A549 (cell line): ENCODE data around the gene ACOX1. TPM values are rescaled to one million over a fixed set of nuclear protein-coding genes. Genes with fewer than 3 reads are reported as not detected.

Experiments
- ATAC-seq, 2 experiments: fragments of 200-7000 bp in 1 of 2; fragments of >200 bp in 1 of 2; cut with Nextera tagmentation in 1 of 2; cut with Tn5 transposase in 1 of 2; 3 replicates each; pipeline versions ENCODE4 v1.8.0 to v1.9.1; 2018 to 2020; ENCODE audit warnings: mild to moderate bottlenecking in 1 of 2, moderate library complexity in 1 of 2
- CTCF ChIA-PET: fragments of 300-600 bp; sonication (Branson Sonifier 250); formaldehyde crosslinking; extraction: SDS; loops from one replicate; lab custom pipeline; 2021; ENCODE audit warnings: antibody characterized with exemption, inconsistent platforms; lab: Yijun Ruan, JAX
- POLR2A ChIA-PET: fragments of 350-600 bp; formaldehyde crosslinking; extraction: SDS; loops from one replicate; lab custom pipeline; 2021; ENCODE audit warnings: antibody characterized with exemption, inconsistent platforms; lab: Yijun Ruan, JAX
- DNase-seq, 2 experiments: peaks; one replicate each; pipeline versions ENCODE4 v3.0.0 to v3.0.0-alpha.2; 2011 to 2016; ENCODE audit warnings: low read depth in 1 of 2, low spot score in 1 of 2
- FAIRE-seq: peaks from 2 replicates; lab custom pipeline; 2011; peaks lifted over from hg19 to GRCh38; lab: Jason Lieb, UNC
- H3K27ac ChIP-seq, 2 experiments: fragments of >200 bp; sonication (Bioruptor Twin); formaldehyde crosslinking; 3 replicates each; pipeline ENCODE4 v1.5.1; 2016 to 2017
- H3K4me1 ChIP-seq: fragments of >200 bp; sonication (Bioruptor Twin); formaldehyde crosslinking; 3 replicates; pipeline ENCODE4 v1.6.1; 2016
- H3K4me2 ChIP-seq: fragments of >200 bp; sonication (Bioruptor Twin); formaldehyde crosslinking; 3 replicates; pipeline ENCODE4 v1.6.1; 2016
- H3K4me3 ChIP-seq: fragments of >200 bp; sonication (Bioruptor Twin); formaldehyde crosslinking; 3 replicates; pipeline ENCODE4 v1.5.1; 2016
- H3K9me3 ChIP-seq: fragments of >200 bp; sonication (Bioruptor Twin); formaldehyde crosslinking; 3 replicates; pipeline ENCODE4 v1.6.1; 2016
- ATOH8 ChIP-seq: fragments of 250-450 bp; sonication (Bioruptor Pico); IDR thresholded peaks from 2 replicates; pipeline ENCODE4 v1.5.0; 2020; ENCODE audit warnings: low read depth, mild to moderate bottlenecking, moderate library complexity
- CBX2 ChIP-seq: fragments of 200-600 bp; sonication (generic); IDR thresholded peaks from 2 replicates; pipeline ENCODE4 v1.6.1; 2016; ENCODE audit warnings: low read depth, mild to moderate bottlenecking, borderline replicate concordance
- CBX8 ChIP-seq: fragments of 200-600 bp; sonication (generic); IDR thresholded peaks from 2 replicates; pipeline ENCODE4 v1.6.1; 2016
- CEBPB ChIP-seq, 2 experiments: fragments of >200 bp in 1 of 2; sonication (Bioruptor Twin) in 1 of 2; formaldehyde crosslinking in 1 of 2; IDR thresholded peaks; 2 replicates each; pipeline ENCODE4 v1.6.1; 2012 to 2016
- CHD4 ChIP-seq: fragments of 200-600 bp; sonication (generic); IDR thresholded peaks from 2 replicates; pipeline ENCODE4 v1.6.1; 2016; ENCODE audit warnings: antibody characterized with exemption, mild to moderate bottlenecking, borderline replicate concordance
- CTCF ChIP-seq: fragments of >200 bp; sonication (Bioruptor Twin); formaldehyde crosslinking; IDR thresholded peaks from 3 replicates; pipeline ENCODE4 v1.5.1; 2016
- E2F6 ChIP-seq: IDR thresholded peaks from 2 replicates; pipeline ENCODE4 v1.6.1; 2012; ENCODE audit warnings: low read depth, borderline replicate concordance
- EHMT2 ChIP-seq: fragments of 200-600 bp; sonication (generic); IDR thresholded peaks from 2 replicates; pipeline ENCODE4 v1.6.1; 2016; ENCODE audit warnings: antibody characterized with exemption, low read depth, mild to moderate bottlenecking, moderate library complexity
- HOXB13 ChIP-seq: fragments of 250-450 bp; sonication (Bioruptor Pico); IDR thresholded peaks from 2 replicates; pipeline ENCODE4 v1.5.0; 2020; ENCODE audit warnings: low read depth, mild to moderate bottlenecking, moderate library complexity
- MAFK ChIP-seq: fragments of 450-650 bp; IDR thresholded peaks from 2 replicates; pipeline ENCODE4 v1.6.1; 2014; ENCODE audit not compliant: partially characterized antibody
- MAX ChIP-seq: IDR thresholded peaks from 2 replicates; pipeline ENCODE4 v1.6.1; 2012
- PHF8 ChIP-seq: fragments of 200-600 bp; sonication (generic); IDR thresholded peaks from 2 replicates; pipeline ENCODE4 v1.6.1; 2016; ENCODE audit warnings: low read depth, mild to moderate bottlenecking, antibody characterized with exemption, moderate library complexity, borderline replicate concordance
- POLR2AphosphoS2 ChIP-seq: conservative IDR thresholded peaks from 2 replicates; pipeline ENCODE4 v1.6.1; 2012; ENCODE audit warnings: low read length, improper control_type of control experiment, inconsistent platforms
- RAD21 ChIP-seq, 2 experiments: fragments of >200 bp in 1 of 2; sonication (Bioruptor Twin) in 1 of 2; formaldehyde crosslinking in 1 of 2; IDR thresholded peaks in 1 of 2; conservative IDR thresholded peaks in 1 of 2; 2 replicates in 1 of 2; 3 replicates in 1 of 2; pipeline ENCODE4 v1.6.1; 2012 to 2018; ENCODE audit warnings: inconsistent platforms in 1 of 2
- RFX5 ChIP-seq: fragments of 450-650 bp; IDR thresholded peaks from 2 replicates; pipeline ENCODE4 v1.7.1; 2014; ENCODE audit warnings: antibody characterized with exemption, mild to moderate bottlenecking, moderate library complexity
- RNF2 ChIP-seq: fragments of 200-600 bp; sonication (generic); IDR thresholded peaks from 2 replicates; pipeline ENCODE4 v1.6.1; 2016; ENCODE audit warnings: low read depth, mild to moderate bottlenecking, antibody characterized with exemption, moderate library complexity, borderline replicate concordance
- TFCP2L1 ChIP-seq: fragments of 250-450 bp; sonication (Bioruptor Pico); IDR thresholded peaks from 2 replicates; pipeline ENCODE4 v1.5.0; 2021; ENCODE audit warnings: mild to moderate bottlenecking
- ZFP36 ChIP-seq: fragments of 450-650 bp; IDR thresholded peaks from 2 replicates; pipeline ENCODE4 v1.6.1; 2014; ENCODE audit warnings: borderline replicate concordance; ENCODE audit not compliant: partially characterized antibody
- WGBS: methylation state at CpG from one replicate; pipeline ENCODE4 v1.1.6; 2017; ENCODE audit errors: missing lambda C conversion rate; 5-methylcytosine and 5-hydroxymethylcytosine counted together
- polyA plus RNA-seq, 4 experiments: library from polyadenylated mRNA; depleted of rRNA in 3 of 4; stranded (reverse); fragments of >200 nt; fragmentation: RNase III in 1 of 4; extraction: RNeasy Plus Mini Kit Qiagen cat#74134 plus additional on column Dnase treatment in 1 of 4; gene quantifications; 2 replicates in 3 of 4; 3 replicates in 1 of 4; pipeline ENCODE4 v1.2.3, GENCODE V29; 2011 to 2017

The ACOX1 gene
- polyA plus RNA-seq, 2 of the 4 experiments (the other 2 are of a cell fraction): 17.9 to 31.1 TPM

GRCh38 chr17:75913537-75914210, 65.3 kb downstream of the ACOX1 start (continued):
- no peak for TF ChIP-seq CEBPB (IDR thresholded peaks at IDR 0.05)
- TF ChIP-seq HOXB13 (CRISPR knock-in tag): no peak
- TF ChIP-seq TFCP2L1 (CRISPR knock-in tag): no peak
- TF ChIP-seq CBX2: no peak

GRCh38 chr17:75910699-75911098, 68.3 kb downstream of the ACOX1 start:
- Histone ChIP-seq H3K4me3 (no peak overlapping the region), H3K4me1 (peaks cover 5% of the 10 kb centered on the region; the same call in 2 of the 3 replicates), H3K4me2 (no peak overlapping the region), H3K9me3 (no peaks in the 10 kb centered on the region), H3K27ac (no peak overlapping the region)
- FAIRE-seq: no peak
- ChIA-PET POLR2A (no interaction called here), CTCF (interaction anchor here (0.6 to 20.0 kb wide), 11 partner anchors 13 to 368 kb away, joined by 3 to 372 read pairs (median 5); partner anchors contain the start of genes CDK3, TRIM47 and TRIM65)
- no peak for DNase-seq
- no peak for ATAC-seq
- WGBS: 88% methylated on average over 6 of the region's 6 CpGs
- TF ChIP-seq MAX (no peak), ATOH8 (CRISPR knock-in tag) (no peak), CHD4 (no peak), EHMT2 (no peak), CBX8 (no peak), CTCF (no peak), MAFK (no peak), RNF2 (no peak), POLR2AphosphoS2 (no peak), PHF8 (no peak), CBX2 (no peak), RFX5 (no peak)

- 85% methylated on average over 11 of the region's 11 CpGs for WGBS
- H3K4me2 ChIP-seq: no peak overlapping the region
- peaks cover 10% of the 10 kb centered on the region; the same call in 2 of the 3 replicates for H3K4me1 ChIP-seq
- ChIA-PET CTCF (interaction anchor here (0.5 to 20.0 kb wide), 14 partner anchors 10 to 369 kb away, joined by 3 to 372 read pairs (median 5); partner anchors contain the start of genes CDK3, FBF1, TRIM47 and TRIM65), POLR2A (interaction anchor here (0.9 kb wide), 1 partner anchor 31 kb away, joined by 3 read pairs; no protein-coding TSS in a partner anchor)
- no peak overlapping the region for H3K27ac ChIP-seq
- no peak overlapping the region for H3K4me3 ChIP-seq
- ATAC-seq (no peak), DNase-seq (no peak), FAIRE-seq (no peak)
- TF ChIP-seq E2F6 (no peak), RAD21 (conservative IDR thresholded peaks at IDR 0.05 in 1 of 2, IDR thresholded peaks at IDR 0.05 in 1 of 2) (no peak), ZFP36 (no peak)
- H3K9me3 ChIP-seq: no peaks in the 10 kb centered on the region
Measured at GRCh38 chr17:75909812-75910274, 69.1 kb downstream of the ACOX1 start.
